Osteoblast (primary cell): ENCODE data around the gene KLHL10. TPM values are rescaled to one million over a fixed set of nuclear protein-coding genes. Genes with fewer than 3 reads are reported as not detected.
A peak's percentile ranks its signal among the peaks of the same experiment; 100 is the strongest.
"Not testable (repeated sequence)": the region's sequence is repeated elsewhere in the genome, so short reads cannot be mapped to it uniquely, and the experiment has no call there.

Source experiments
- DNase-seq: peaks from one replicate; pipeline ENCODE4 v3.0.0; 2011; ENCODE audit warnings: low spot score, mixed read lengths; ENCODE audit not compliant: insufficient read length; ENCODE audit errors: missing footprints
- H2AFZ ChIP-seq: 2 replicates; pipeline ENCODE4 v1.6.0; 2011; ENCODE audit warnings: mild to moderate bottlenecking, low read length
- H3K27ac ChIP-seq: 2 replicates; pipeline ENCODE4 v1.5.1; 2011; ENCODE audit warnings: mild to moderate bottlenecking, low read depth, low read length, moderate library complexity
- H3K27me3 ChIP-seq: 2 replicates; pipeline ENCODE4 v1.6.0; 2012; ENCODE audit warnings: mild to moderate bottlenecking, control low read depth, inconsistent platforms, low read length, moderate library complexity; ENCODE audit not compliant: insufficient read depth
- H3K36me3 ChIP-seq: 2 replicates; pipeline ENCODE4 v1.5.1; 2011; ENCODE audit warnings: mild to moderate bottlenecking, low read length, control low read depth, moderate library complexity; ENCODE audit not compliant: insufficient read depth
- H3K4me1 ChIP-seq: 2 replicates; pipeline ENCODE4 v1.5.1; 2011; ENCODE audit warnings: mild to moderate bottlenecking, low read length, control low read depth, moderate library complexity; ENCODE audit not compliant: insufficient read depth
- H3K4me2 ChIP-seq: 2 replicates; pipeline ENCODE4 v1.6.0; 2011; ENCODE audit warnings: mild to moderate bottlenecking, low read length; ENCODE audit not compliant: insufficient read depth
- H3K4me3 ChIP-seq: fragments of 200-600 bp; sonication (generic); 3 replicates; pipeline ENCODE4 v1.5.1; 2012; ENCODE audit warnings: mild to moderate bottlenecking, low read length, inconsistent platforms; ENCODE audit not compliant: insufficient read depth
- H3K79me2 ChIP-seq: 2 replicates; pipeline ENCODE4 v1.6.0; 2012; ENCODE audit warnings: mild to moderate bottlenecking, low read length, control low read depth, inconsistent platforms; ENCODE audit not compliant: insufficient read depth
- H3K9me3 ChIP-seq: 2 replicates; pipeline ENCODE4 v1.5.1; 2011; ENCODE audit warnings: low read depth, low read length, control low read depth
- H4K20me1 ChIP-seq: 2 replicates; pipeline ENCODE4 v1.6.0; 2012; ENCODE audit warnings: mild to moderate bottlenecking, low read length, control low read depth; ENCODE audit not compliant: insufficient read depth
- CTCF ChIP-seq: IDR thresholded peaks from 2 replicates; pipeline ENCODE4 v1.5.1; 2011; ENCODE audit warnings: mild to moderate bottlenecking, low read depth, low read length, moderate library complexity; ENCODE audit errors: extremely low read depth
- total RNA-seq: library from RNA; depleted of rRNA; stranded (reverse); fragments of >200 nt; gene quantifications from 2 replicates; pipeline ENCODE4 v1.2.3, GENCODE V29; 2012

KLHL10 gene
- total RNA-seq, 1 donor, result 0.36 TPM

- no peak for DNase-seq
- Histone ChIP-seq H3K9me3 (no peaks in the 10 kb centered on the region), H2AFZ (peak overlapping the region; percentile 65)
These were observed 2.3 kb upstream of the KLHL10 start for GRCh38 chr17:41835214-41835799.

GRCh38 chr17:41835800-41836549 lies 1.6 kb upstream of the KLHL10 start, which contains the start of gene NT5C3B:
Gene NT5C3B, minus strand, starts transcription at chr17:41836232. Its CDS starts 39 bp downstream, at chr17:41836193.
- peak within 1 kb of the TSS; percentile 45 for H3K27ac ChIP-seq
- peak within 1 kb of the TSS; percentile 79 for H3K4me2 ChIP-seq
- H3K4me1 ChIP-seq, result peaks cover 11% of the 10 kb centered on the region
- no peaks in the 10 kb centered on the region for H4K20me1 ChIP-seq
- peaks cover 7% of the 10 kb centered on the region for H3K79me2 ChIP-seq
- H3K27me3 ChIP-seq, result no peaks in the 10 kb centered on the region
- peak within 1 kb of the TSS; percentile 73 for H2AFZ ChIP-seq
- TF ChIP-seq CTCF, result no peak
- no peaks in the 10 kb centered on the region for H3K9me3 ChIP-seq
- peak; percentile 97 for DNase-seq
- H3K4me3 ChIP-seq, result peak within 1 kb of the TSS; percentile 90
- H3K36me3 ChIP-seq, result peaks cover 19% of the 10 kb centered on the region

More at GRCh38 chr17:41835214-41835799, 2.3 kb upstream of the KLHL10 start:
- H3K27ac ChIP-seq, result peak overlapping the region; percentile 45
- peak overlapping the region; percentile 79 for H3K4me2 ChIP-seq
- peaks cover 7% of the 10 kb centered on the region for H3K79me2 ChIP-seq
- TF ChIP-seq CTCF, result no peak
- peaks cover 11% of the 10 kb centered on the region for H3K4me1 ChIP-seq
- H4K20me1 ChIP-seq, result no peaks in the 10 kb centered on the region
- peak overlapping the region; percentile 90 for H3K4me3 ChIP-seq
- H3K27me3 ChIP-seq, result no peaks in the 10 kb centered on the region
- H3K36me3 ChIP-seq, result peaks cover 25% of the 10 kb centered on the region

- no peaks in the 10 kb centered on the region for H3K9me3 ChIP-seq
- H3K4me3 ChIP-seq, result peak overlapping the region; percentile 90
- H2AFZ ChIP-seq, result peak overlapping the region; percentile 73
- DNase-seq, result no peak
- no peaks in the 10 kb centered on the region for H3K27me3 ChIP-seq
- peak overlapping the region; percentile 79 for H3K4me2 ChIP-seq
- peaks cover 7% of the 10 kb centered on the region for H3K79me2 ChIP-seq
- TF ChIP-seq CTCF, result no peak
- H3K4me1 ChIP-seq, result peaks cover 11% of the 10 kb centered on the region
- no peak overlapping the region for H3K27ac ChIP-seq
- peaks cover 14% of the 10 kb centered on the region for H3K36me3 ChIP-seq
- no peaks in the 10 kb centered on the region for H4K20me1 ChIP-seq
These were observed 952 bp upstream of the KLHL10 start for GRCh38 chr17:41836550-41837196.

- not testable (repeated sequence) for H3K9me3 ChIP-seq, H3K79me2 ChIP-seq, H3K4me3 ChIP-seq, DNase-seq, H3K36me3 ChIP-seq, H3K27me3 ChIP-seq, H3K4me2 ChIP-seq, H4K20me1 ChIP-seq, H3K27ac ChIP-seq, H2AFZ ChIP-seq
- H3K4me1 ChIP-seq, result peaks cover 11% of the 10 kb centered on the region
These were observed 1.8 kb downstream of the KLHL10 start for GRCh38 chr17:41839448-41839847.

GRCh38 chr17:41840781-41841180 lies 3.2 kb downstream of the KLHL10 start:
- H3K4me1 ChIP-seq, H3K27me3 ChIP-seq, H4K20me1 ChIP-seq, H3K4me3 ChIP-seq, H3K36me3 ChIP-seq, H2AFZ ChIP-seq, H3K27ac ChIP-seq, H3K9me3 ChIP-seq, H3K79me2 ChIP-seq, DNase-seq, H3K4me2 ChIP-seq: not testable (repeated sequence)
